HG02885 (cell line): ENCODE data around the gene PTPRH.

Experiments
- ATAC-seq: cut with Tn5 transposase; IDR thresholded peaks from one replicate; pipeline ENCODE4 v1.9.1; 2021; ENCODE audit warnings: mild to moderate bottlenecking; ENCODE audit not compliant: unreplicated experiment, poor library complexity

The PTPRH gene, protein sequence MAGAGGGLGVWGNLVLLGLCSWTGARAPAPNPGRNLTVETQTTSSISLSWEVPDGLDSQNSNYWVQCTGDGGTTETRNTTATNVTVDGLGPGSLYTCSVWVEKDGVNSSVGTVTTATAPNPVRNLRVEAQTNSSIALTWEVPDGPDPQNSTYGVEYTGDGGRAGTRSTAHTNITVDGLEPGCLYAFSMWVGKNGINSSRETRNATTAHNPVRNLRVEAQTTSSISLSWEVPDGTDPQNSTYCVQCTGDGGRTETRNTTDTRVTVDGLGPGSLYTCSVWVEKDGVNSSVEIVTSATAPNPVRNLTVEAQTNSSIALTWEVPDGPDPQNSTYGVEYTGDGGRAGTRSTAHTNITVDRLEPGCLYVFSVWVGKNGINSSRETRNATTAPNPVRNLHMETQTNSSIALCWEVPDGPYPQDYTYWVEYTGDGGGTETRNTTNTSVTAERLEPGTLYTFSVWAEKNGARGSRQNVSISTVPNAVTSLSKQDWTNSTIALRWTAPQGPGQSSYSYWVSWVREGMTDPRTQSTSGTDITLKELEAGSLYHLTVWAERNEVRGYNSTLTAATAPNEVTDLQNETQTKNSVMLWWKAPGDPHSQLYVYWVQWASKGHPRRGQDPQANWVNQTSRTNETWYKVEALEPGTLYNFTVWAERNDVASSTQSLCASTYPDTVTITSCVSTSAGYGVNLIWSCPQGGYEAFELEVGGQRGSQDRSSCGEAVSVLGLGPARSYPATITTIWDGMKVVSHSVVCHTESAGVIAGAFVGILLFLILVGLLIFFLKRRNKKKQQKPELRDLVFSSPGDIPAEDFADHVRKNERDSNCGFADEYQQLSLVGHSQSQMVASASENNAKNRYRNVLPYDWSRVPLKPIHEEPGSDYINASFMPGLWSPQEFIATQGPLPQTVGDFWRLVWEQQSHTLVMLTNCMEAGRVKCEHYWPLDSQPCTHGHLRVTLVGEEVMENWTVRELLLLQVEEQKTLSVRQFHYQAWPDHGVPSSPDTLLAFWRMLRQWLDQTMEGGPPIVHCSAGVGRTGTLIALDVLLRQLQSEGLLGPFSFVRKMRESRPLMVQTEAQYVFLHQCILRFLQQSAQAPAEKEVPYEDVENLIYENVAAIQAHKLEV

DNA sequence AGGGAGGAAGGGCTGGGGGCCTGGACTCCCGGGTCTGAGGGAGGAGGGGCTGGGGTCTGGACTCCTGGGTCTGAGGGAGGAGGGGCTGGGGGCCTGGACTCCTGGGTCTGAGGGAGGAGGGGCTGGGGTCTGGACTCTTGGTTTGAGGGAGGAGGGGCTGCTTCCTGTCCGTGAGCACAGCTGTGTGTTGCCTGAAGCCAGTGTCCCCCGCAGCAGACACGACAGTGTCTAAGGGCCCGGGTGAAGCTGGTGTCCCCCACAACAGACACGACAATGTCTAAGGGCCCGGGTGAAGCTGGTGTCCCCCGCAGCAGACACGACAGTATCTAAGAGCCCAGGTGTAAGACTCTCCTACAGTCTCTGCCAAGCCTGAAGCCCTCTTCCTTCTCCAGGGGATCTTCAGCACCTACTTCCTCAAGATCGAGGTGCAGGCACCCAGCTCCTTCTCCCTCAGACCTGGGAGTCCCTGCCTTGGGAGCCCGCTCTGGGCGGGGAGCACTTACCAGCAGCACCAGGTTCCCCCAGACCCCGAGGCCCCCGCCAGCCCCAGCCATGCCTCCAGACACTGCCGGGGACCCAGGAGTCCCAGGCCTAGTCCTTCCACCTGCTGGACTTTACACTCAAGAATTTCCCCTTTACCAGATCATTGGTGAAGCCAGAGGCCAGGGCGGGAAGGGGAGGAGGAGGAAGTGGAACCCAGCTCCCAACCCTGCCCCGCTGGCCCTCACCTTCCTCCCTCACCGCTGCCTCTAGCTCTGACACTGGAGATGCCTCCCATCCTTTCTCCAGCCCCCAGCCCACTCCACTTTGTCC is at the start of gene PTPRH:
Gene PTPRH, minus strand, starts transcription at position 622 of the 813 bp plus-strand sequence. Its CDS starts 68 bp downstream, at position 554.
- no peak for ATAC-seq

DNA sequence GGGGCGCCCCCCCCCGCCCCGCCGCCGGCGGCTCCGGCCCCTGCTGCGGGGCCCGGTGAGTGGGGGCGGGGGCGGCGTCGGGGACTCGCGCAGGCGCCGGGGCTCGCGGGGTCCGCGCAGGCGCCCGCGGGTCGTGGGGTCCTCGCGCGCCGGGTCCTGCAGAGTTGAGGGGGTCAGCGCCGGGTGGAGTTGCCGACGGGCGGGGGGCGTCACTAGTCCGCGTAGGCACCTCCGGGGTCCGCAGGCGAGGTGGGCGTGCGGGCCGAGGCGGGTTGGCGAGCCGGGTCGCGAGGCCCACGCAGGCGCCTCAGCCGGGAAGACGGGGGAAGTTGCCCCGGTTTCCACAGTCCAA is 49.2 kb upstream of the PTPRH start:
- ATAC-seq: peak; percentile 15

DNA sequence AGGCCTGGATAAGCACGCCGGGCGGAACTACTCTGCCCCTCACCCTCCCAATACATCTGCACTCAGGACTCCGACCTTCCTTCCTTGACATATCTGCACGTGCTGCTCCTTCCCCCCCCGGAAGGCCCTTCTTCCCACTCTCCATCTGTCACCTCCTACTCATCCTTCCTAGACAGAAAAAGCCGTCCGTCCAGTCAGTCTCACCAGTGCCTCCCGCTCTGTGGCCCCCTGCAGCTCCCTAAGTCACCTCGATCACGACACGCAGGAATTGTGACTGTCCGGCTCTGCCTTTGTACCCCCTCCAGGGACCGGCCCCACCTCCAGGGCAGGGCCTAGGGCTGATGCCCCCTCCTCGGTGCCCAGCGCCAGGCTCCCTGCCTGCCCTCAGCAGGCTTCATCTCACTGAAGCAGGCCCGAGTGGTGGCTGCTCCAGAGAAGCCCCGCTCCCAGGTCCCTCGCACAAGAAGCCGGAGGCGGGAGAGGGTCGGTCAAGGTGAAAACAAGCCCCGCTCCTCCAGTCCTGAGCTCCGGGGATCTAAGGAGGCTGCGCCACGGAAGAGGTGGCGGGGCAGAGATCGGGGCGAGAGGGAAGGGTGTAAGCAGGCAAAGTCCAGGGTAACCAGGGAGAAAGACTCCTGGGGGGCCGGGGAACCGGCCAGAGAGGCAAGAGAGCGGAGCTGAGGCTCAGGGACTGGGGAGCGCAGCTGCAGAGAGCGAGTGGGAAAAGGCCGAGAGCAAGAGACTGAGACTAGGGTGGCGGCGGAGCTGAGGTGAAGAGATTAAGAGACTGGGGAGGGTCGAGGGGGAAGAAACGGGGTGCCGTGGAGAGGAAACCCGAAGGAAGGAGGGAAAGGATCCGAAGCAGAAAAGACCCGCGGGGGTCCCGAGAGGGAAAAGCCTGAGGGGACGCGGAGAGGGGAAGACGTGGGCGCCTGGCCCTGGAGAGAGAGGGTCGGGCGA is 48.4 kb upstream of the PTPRH start:
- no peak for ATAC-seq

DNA sequence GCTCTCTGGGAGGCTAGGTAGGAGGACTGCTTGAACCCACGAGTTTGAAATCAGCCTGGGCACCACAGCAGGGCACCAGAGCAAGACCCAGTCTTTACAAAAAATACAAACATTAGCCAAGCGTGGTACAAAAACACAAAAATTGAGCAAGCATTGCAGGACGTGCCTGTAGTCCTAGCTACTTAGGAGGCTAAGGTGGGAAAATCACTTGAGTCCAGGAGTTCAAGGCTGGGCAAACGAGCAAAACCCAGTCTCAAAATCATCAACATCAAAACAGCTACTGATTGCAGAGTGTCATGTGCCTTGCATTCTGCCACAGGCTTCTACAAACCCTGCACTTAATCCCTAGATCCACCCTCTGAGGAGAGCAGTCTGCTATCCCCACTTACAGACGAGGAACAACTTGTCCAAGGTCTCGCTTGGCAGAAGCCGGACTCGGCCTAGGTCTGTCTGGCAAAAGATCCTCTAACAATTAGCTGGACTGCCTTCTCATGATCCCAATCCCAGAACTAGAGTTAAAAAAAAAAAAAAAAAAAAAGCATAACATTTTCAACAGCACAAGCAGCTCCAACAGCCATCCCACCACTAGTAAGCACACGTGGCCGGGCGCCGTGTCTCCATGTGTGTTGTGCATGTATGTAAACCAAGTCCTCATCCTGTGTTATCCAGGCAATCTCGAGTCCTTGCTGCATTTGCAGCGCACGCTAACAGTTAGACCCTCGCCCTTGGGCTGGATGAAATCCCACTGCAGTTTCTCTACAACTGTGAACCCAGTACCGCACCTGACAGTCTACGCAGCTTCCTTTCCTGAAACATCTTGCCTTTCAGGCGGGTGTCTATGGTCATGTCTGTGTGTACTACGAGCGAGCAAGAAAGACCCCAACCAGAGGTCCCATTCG is 47.5 kb upstream of the PTPRH start:
- ATAC-seq: no peak

DNA sequence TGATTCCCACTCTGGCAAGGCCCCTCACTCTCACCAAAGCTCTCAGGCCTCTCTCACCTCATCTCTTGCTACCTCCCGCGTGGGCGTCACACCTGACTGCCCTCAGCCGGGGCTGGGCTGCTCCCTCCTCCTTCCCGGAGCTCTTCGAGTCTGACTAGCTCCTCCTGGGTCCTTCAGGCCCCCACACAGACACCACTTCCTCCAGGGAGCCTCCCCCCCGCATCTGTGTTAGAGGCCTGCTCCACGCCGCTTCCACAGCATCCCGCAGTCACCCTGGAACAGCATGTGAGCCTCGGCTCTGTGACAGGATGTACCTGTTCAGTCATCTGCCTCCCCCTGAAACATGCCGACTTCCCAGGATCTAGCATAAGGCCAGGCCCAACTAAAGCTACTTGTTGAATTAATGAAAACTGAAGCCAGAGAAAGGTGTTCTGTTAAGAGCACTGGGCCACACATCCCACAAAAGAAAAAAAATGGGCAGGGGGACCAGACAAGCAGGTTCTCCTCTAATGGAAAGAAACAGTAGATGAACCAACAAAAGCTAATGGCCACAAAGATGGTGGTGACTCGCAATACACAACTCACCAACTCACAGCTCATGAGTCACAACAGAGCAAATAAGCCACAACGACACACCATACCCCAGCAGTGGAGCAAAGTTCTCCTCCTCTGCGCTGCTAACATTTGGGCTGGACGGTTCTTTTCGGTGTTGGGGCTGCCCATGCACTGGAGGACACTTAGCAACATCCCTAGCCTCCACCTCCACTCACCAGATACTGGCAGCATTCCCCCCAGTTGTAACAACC is 46.5 kb upstream of the PTPRH start:
- no peak for ATAC-seq

DNA sequence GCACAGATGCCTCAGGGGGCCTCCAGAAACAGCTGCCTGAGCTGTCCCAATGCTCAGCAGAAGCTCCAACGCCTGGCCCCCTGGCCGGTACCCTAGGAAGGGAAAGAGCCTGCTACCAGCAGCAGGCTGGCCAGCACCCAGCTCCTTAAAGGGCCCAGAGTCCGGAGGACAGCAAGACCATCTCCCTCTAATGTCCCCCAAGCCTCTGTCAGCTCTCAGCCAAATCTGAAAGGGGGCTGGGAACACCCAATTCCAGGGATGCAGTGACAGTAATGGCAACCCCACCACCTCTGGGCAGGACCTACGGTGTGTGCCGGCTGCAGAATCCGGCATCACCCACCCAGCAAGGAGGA is 45.3 kb upstream of the PTPRH start:
- no peak for ATAC-seq

DNA sequence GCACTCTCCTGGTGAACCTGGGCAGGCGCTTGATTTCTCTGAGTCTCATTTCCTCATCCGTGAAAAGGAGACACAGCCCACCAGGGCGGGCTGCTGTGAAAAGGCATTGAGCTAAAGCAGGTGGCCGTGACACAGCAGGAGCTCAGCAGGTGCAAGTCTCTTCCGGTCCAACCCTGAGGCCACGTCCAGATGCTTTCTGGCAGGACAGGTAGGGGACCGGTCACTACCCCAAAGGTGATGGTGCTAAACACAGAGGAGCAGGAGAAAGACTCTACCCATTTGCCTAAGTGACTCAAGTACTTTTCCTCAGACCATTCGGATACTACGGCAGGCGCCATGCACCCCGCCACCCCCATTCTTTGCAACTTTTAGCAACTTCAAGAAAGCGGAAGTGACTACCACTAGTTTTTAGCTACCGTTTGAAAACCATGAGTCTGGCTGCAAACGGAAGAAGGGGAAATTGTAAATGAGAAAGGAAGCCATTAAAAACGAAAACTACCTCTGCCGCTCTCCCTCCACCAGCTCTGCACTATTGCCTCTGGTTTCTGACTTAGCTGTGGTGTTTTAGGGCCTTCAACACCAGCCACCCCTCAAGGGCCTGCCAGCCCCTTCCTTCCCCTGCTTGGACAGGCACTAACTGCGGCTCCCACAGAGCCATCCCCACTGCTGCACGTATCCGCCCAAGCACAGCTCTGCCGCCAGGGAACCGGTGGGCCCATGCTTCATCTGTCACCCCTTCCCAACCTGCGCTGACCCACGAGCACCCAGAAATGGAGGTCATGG is 44.7 kb upstream of the PTPRH start:
- ATAC-seq: no peak

DNA sequence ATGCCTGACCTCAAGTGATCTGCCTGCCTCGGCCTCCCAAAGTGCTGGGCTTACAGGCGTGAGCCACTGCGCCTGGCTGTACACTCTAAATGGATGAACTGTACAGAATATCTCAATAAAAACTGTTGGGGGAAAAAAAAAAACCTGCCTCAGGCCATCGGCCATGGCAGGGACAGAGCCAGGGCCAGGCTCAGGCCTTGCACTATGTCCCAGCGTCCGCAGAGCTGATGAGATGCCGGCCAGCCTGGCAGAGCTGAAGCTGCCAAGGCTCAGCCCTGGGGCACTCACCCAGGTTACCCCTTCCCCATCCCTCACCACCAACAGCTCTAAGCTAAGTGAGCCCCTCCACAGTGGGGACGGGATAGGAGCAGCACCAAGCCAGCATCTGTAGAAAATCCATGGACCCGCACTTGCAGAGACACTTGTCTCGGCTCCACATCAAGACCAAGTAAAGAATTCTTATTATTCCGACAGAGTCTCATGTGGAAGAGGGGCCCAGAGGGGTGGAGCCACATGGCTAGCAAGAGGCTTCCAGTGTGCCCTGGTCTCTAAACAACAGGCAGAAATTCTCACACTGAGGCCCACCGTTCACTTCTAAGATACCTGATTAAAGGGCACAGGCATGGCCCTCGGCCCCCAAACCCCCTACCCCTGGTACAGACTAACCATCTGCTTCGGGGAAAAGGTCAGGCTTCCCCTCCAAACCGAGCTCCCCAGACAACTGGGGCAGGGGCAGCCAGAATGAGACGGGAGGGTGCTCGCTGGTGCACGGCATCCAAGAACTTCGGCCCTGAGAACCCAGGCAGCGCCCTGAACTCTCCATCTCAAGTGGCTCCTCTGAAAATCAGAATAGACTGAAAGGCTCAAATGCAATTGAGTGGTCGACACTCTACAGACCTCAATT is 43.7 kb upstream of the PTPRH start:
- no peak for ATAC-seq

DNA sequence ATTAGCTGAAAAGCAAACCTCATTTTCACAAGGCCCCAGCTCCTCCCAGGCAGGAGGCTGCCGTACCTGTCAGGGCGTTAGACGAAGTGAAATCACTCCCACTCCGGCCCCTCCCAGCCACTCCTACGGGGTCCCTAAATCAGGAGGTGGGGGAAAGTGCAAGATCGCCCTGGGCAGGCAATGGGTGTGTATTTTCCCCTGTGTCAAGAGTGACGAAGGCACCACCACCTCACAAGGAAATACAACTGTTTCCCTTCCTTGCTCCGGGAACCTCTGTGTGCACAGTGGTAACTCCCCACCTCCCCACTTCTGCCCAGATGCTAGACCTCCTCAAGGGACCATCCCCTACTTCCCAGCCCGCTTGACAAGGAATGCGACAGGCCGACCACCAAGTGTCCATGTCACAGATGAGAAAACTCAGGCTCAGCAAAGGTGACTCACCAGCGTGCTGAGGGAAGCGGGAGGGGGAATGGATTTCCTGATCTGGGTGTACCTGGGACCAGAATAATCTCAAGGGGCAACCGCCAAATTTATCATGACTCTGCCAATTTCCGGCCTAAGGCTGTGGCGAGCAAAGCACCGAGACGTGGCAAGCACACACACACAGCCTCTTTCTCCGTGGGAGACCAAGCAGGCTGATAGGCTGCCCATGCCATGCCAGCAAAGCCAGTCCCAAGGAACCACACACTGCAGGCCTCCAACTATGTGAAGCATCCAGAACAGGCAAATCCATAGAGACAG is 42.2 kb upstream of the PTPRH start:
- ATAC-seq: no peak

DNA sequence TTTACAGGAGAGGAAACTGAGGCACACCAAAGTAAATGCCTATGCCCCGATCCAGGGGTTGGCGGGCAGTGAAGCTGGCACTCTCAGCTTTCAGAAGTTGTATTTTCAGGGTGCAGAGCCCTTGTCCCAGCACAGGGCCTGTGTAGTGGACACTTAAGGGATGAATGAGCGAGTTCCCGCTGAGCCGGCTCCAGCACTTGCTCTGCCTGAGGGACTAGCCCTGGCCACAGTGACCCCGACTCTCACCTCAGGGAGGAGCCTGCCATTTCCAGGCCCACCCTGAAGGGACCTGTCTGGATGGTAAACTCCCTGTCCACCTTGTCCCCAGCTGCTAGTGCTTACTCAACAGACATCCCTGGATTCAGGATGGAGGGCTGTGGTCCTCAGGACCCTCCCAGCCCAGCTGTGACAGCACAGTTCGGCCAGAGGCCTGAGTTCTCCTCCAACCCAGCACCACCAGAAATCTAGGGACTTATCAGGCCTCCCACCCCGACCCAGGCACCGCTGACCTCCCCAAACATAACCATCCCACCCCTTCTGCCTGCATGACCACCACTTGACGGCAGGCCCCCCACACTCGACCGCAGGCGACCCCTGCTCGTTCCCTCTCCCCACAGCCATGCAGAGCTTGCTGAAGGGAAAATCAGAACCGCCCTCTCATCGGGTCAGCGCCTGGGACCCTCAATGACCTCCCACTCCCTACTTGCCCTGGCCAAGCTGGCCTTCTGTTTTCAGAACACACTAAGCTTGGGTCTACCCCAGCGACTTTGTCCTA is 41.1 kb upstream of the PTPRH start:
- ATAC-seq: no peak

DNA sequence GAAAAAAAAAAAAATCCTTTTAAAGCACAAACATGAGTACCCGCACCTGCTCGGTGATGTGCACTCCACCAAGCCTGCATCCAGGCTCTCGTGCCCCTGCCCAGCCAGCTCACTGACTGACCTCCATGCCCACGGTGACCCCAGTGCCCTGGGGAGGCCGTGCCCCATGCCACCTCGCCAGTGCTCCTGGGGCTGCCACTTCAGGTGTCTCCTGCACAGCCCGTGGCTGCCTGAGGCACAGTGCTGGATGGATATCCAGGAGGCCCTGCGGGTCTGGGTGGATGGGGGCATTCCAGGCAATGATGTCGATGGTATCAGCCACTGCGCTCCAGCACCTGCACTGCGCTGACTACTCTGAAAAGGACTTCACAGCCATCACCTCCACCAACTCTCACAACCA is 40.5 kb upstream of the PTPRH start:
- ATAC-seq: no peak

DNA sequence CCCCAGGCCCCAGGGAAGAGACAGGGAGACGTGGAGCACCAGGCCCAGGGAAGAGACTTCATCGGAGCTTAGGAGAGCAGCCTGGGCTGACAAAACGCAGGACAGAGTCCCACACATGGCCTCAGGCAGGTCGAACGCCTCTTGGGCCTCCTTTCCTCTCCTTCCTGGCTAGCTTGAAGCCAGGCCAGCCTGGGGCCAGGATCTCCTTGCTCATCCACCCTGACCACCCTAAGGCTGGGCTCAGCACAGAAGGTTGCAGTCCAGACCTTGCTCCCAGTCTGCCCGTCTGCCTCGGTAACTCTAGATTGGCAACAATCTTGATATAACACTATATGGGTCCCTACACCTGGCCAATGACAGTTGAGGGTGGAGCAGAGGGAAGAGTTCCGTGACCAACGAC is 39.4 kb upstream of the PTPRH start:
- no peak for ATAC-seq

DNA sequence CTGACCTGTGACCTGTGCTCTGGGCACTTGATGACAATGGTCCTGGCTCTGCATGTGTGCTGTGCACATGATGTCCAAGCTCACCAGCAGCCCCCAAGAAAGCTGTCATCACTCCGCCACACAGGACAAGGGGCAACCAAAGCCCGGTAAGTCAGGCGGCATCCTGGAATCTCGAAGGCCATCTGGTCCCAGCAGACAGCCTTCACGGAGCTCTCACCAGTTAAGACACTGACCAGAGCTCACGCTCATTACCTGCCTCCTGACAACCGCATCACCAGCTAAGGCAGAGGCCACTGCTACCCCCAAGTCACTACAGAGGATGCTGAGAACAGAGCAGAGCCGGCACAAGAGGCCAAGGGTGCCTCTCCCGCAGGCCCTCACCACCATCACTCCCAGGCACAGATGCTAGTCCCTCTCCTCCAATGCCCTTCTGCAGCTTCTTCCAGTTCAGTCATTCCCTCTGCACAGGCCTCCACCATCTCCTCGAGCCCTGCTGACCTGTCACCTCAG is 38.9 kb upstream of the PTPRH start:
- no peak for ATAC-seq

DNA sequence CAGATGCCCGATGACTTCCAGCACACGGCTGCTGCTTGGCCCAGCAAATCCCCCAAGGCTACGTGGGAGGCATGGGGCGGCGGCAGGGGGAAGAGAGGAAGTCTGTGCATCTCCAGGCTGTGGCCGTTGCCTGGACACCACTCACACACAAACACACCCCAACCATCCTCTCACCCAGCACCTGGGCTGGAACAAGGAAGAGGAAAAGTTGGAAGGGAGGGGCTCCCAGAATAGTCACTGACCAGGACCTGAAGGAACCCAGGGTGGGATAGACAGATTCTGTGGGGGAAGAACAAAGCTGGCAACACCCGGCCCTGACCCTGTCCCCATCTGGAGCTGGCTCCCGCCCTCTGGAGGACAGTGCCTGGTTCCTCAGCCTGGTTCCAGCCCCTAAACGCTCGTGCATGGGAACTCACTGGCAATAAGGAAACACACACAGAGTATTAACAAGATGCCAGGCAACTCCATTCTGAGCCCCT is 38.4 kb upstream of the PTPRH start:
- no peak for ATAC-seq
